Hepatocyte (in vitro differentiated cells): Measurements from ENCODE around the gene MYL6.

Source experiments
- CTCF ChIP-seq: fragments of 200-600 bp; sonication (generic); IDR thresholded peaks from 2 replicates; pipeline ENCODE4 v1.5.1; 2016; ENCODE audit warnings: antibody characterized with exemption, mild to moderate bottlenecking; ENCODE audit not compliant: poor library complexity
- EZH2 ChIP-seq: fragments of 200-600 bp; sonication (generic); IDR thresholded peaks from 2 replicates; pipeline ENCODE4 v1.6.1; 2016; ENCODE audit warnings: antibody characterized with exemption, mild to moderate bottlenecking, borderline replicate concordance

- TF ChIP-seq CTCF (no peak), EZH2 (no peak)
Measured at GRCh38 chr12:56158926-56159461, 835 bp downstream of the MYL6 start.
